ENCODE measurements around the gene ARSK. TPM values are rescaled to one million over a fixed set of nuclear protein-coding genes. Genes with fewer than 3 reads are reported as not detected.

Gene ARSK
- total and polyA plus RNA-seq, 9 donors = 4.4 to 8.1 (median 5.6) TPM

GRCh38 chr5:95528565-95528964, 26.3 kb upstream of the ARSK start:
- TF ChIP-seq, protein P1, sequence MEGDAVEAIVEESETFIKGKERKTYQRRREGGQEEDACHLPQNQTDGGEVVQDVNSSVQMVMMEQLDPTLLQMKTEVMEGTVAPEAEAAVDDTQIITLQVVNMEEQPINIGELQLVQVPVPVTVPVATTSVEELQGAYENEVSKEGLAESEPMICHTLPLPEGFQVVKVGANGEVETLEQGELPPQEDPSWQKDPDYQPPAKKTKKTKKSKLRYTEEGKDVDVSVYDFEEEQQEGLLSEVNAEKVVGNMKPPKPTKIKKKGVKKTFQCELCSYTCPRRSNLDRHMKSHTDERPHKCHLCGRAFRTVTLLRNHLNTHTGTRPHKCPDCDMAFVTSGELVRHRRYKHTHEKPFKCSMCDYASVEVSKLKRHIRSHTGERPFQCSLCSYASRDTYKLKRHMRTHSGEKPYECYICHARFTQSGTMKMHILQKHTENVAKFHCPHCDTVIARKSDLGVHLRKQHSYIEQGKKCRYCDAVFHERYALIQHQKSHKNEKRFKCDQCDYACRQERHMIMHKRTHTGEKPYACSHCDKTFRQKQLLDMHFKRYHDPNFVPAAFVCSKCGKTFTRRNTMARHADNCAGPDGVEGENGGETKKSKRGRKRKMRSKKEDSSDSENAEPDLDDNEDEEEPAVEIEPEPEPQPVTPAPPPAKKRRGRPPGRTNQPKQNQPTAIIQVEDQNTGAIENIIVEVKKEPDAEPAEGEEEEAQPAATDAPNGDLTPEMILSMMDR (IDR thresholded peaks at IDR 0.05) = no peak
- TF ChIP-seq EP300 (IDR thresholded peaks at IDR 0.05) = no peak
- TF ChIP-seq POLR2A (IDR thresholded peaks at IDR 0.05) = no peak
- Histone ChIP-seq H3K27ac (no peak overlapping the region), H3K36me3 (no peaks in the 10 kb centered on the region)

GRCh38 chr5:95530416-95530815, 24.5 kb upstream of the ARSK start:
- H3K9me3 ChIP-seq = no peaks in the 10 kb centered on the region
- intact Hi-C loops (cut with DNase I) = no loop called here
- no peak for DNase-seq
- H3K27ac ChIP-seq = no peak overlapping the region
- no peaks in the 10 kb centered on the region for H3K4me1 ChIP-seq (ENCODE audit: insufficient read depth)
- H3K27me3 ChIP-seq = no peaks in the 10 kb centered on the region
- no peaks in the 10 kb centered on the region for H3K36me3 ChIP-seq
- TF ChIP-seq, protein P1 (IDR thresholded peaks at IDR 0.05) = no peak
- no peak for TF ChIP-seq POLR2A (IDR thresholded peaks at IDR 0.05)
- 95 to 98% (median 96%) methylated on average over 2 of the region's 2 CpGs for WGBS, 3 donors
- no peak overlapping the region for H3K4me3 ChIP-seq

More at GRCh38 chr5:95528565-95528964, 26.3 kb upstream of the ARSK start:
- no peak for DNase-seq
- intact Hi-C loops (cut with DNase I) = no loop called here
- Histone ChIP-seq H3K4me1 (ENCODE audit: insufficient read depth) (no peaks in the 10 kb centered on the region), H3K4me3 (no peak overlapping the region), H3K27me3 (no peaks in the 10 kb centered on the region), H3K9me3 (no peaks in the 10 kb centered on the region)

GRCh38 chr5:95531491-95531890, 23.4 kb upstream of the ARSK start:
- TF ChIP-seq POLR2A (IDR thresholded peaks at IDR 0.05) (no peak), EP300 (IDR thresholded peaks at IDR 0.05) (no peak)
- TF ChIP-seq, protein P1 (IDR thresholded peaks at IDR 0.05) = no peak
- no peak for DNase-seq
- H3K27me3 ChIP-seq = no peaks in the 10 kb centered on the region
- no peaks in the 10 kb centered on the region for H3K4me1 ChIP-seq (ENCODE audit: insufficient read depth)
- no peak overlapping the region for H3K27ac ChIP-seq
- H3K36me3 ChIP-seq = no peaks in the 10 kb centered on the region
- intact Hi-C loops (cut with DNase I) = no loop called here
- H3K4me3 ChIP-seq = no peak overlapping the region
- H3K9me3 ChIP-seq = no peaks in the 10 kb centered on the region

GRCh38 chr5:95532415-95532814, 22.5 kb upstream of the ARSK start:
- Histone ChIP-seq H3K36me3 (no peaks in the 10 kb centered on the region), H3K4me3 (no peak overlapping the region), H3K9me3 (no peaks in the 10 kb centered on the region), H3K27me3 (no peaks in the 10 kb centered on the region), H3K4me1 (ENCODE audit: insufficient read depth) (no peaks in the 10 kb centered on the region), H3K27ac (no peak overlapping the region)
- no peak for TF ChIP-seq EP300 (IDR thresholded peaks at IDR 0.05)
- TF ChIP-seq POLR2A (IDR thresholded peaks at IDR 0.05) = no peak
- TF ChIP-seq, protein P1 (IDR thresholded peaks at IDR 0.05) = no peak
- WGBS, 3 donors = 93 to 98% (median 95%) methylated on average over 2 of the region's 2 CpGs
- intact Hi-C loops (cut with DNase I) = no loop called here
- no peak for DNase-seq

DNA sequence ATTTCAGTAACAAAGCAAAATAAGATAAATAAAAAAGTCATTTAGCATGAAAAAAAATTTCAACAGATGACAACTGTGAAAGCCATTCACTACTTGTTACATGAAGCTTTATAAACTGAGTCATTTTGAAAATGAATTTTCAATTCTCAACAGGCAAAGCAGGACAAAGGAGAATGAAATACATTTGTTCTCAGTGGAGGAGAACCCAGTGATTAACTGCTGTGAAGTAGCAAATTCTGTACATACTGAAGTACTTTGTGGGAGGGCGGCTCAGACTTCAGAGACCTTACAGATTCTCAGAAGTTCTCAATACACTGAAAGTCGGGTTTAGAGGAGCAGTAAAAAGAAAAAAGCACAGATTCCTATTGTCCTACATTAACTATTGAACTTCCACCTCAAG, 21.8 kb upstream of the ARSK start:
- intact Hi-C loops (cut with DNase I) = no loop called here
- WGBS, 3 donors = 56 to 64% (median 61%) methylated on average over 2 of the region's 2 CpGs
- Histone ChIP-seq H3K4me3 (no peak overlapping the region), H3K27me3 (no peaks in the 10 kb centered on the region), H3K27ac (no peak overlapping the region), H3K9me3 (no peaks in the 10 kb centered on the region), H3K4me1 (ENCODE audit: insufficient read depth) (no peaks in the 10 kb centered on the region), H3K36me3 (no peaks in the 10 kb centered on the region)
- DNase-seq = no peak
- TF ChIP-seq EP300 (IDR thresholded peaks at IDR 0.05) = no peak
- no peak for TF ChIP-seq POLR2A (IDR thresholded peaks at IDR 0.05)
- TF ChIP-seq, protein P1 (IDR thresholded peaks at IDR 0.05) = no peak
